A549 (cell line): ENCODE measurements around the gene ASIC2.

Source experiments
- BHLHE40 ChIP-seq: IDR thresholded peaks from 2 replicates; pipeline ENCODE4 v1.6.1; 2012; ENCODE audit warnings: low read depth, low read length, inconsistent platforms
- CEBPB ChIP-seq, 2 experiments: fragments of >200 bp in 1 of 2; sonication (Bioruptor Twin) in 1 of 2; formaldehyde crosslinking in 1 of 2; IDR thresholded peaks; 2 replicates each; pipeline ENCODE4 v1.6.1; 2012 to 2016
- FOSL2 ChIP-seq, 2 experiments: fragments of 450-650 bp in 1 of 2; fragments of >200 bp in 1 of 2; sonication (Bioruptor Twin) in 1 of 2; formaldehyde crosslinking; IDR thresholded peaks; 2 replicates each; pipeline versions ENCODE4 v1.5.0 to v1.6.1; 2016 to 2020; ENCODE audit warnings: mild to moderate bottlenecking in 1 of 2, moderate library complexity in 1 of 2
- HOXB5 ChIP-seq: fragments of 250-450 bp; sonication (Bioruptor Pico); IDR thresholded peaks from 2 replicates; pipeline ENCODE4 v1.5.0; 2020; ENCODE audit warnings: mild to moderate bottlenecking, moderate library complexity
- KDM5A ChIP-seq: fragments of 200-600 bp; sonication (generic); IDR thresholded peaks from 2 replicates; pipeline ENCODE4 v1.6.1; 2016; ENCODE audit warnings: antibody characterized with exemption, mild to moderate bottlenecking
- POLR2A ChIP-seq: IDR thresholded peaks from 2 replicates; pipeline ENCODE4 v1.6.1; 2012; ENCODE audit warnings: mild to moderate bottlenecking, low read length
- RAD21 ChIP-seq, 2 experiments: fragments of >200 bp in 1 of 2; sonication (Bioruptor Twin) in 1 of 2; formaldehyde crosslinking in 1 of 2; IDR thresholded peaks in 1 of 2; conservative IDR thresholded peaks in 1 of 2; 2 replicates in 1 of 2; 3 replicates in 1 of 2; pipeline ENCODE4 v1.6.1; 2012 to 2018; ENCODE audit warnings: inconsistent platforms in 1 of 2
- RNF2 ChIP-seq: fragments of 200-600 bp; sonication (generic); IDR thresholded peaks from 2 replicates; pipeline ENCODE4 v1.6.1; 2016; ENCODE audit warnings: low read depth, mild to moderate bottlenecking, antibody characterized with exemption, moderate library complexity, borderline replicate concordance
- TP53 ChIP-seq: fragments of 250-450 bp; sonication (Bioruptor Pico); IDR thresholded peaks from 2 replicates; pipeline ENCODE4 v1.5.0; 2021; ENCODE audit warnings: mild to moderate bottlenecking, moderate library complexity
- ZFP36 ChIP-seq: fragments of 450-650 bp; IDR thresholded peaks from 2 replicates; pipeline ENCODE4 v1.6.1; 2014; ENCODE audit warnings: borderline replicate concordance; ENCODE audit not compliant: partially characterized antibody
- TF ChIP-seq, protein P1 (sequence below): fragments of >200 bp; sonication (Bioruptor Twin); formaldehyde crosslinking; IDR thresholded peaks from 3 replicates; pipeline ENCODE4 v1.5.1; 2016
- TF ChIP-seq, protein P2 (sequence below): fragments of 250-450 bp; sonication (Bioruptor Pico); IDR thresholded peaks from 2 replicates; pipeline ENCODE4 v1.5.0; 2020; ENCODE audit warnings: low read depth, mild to moderate bottlenecking, moderate library complexity
- TF ChIP-seq, protein P3 (sequence below): IDR thresholded peaks from 2 replicates; pipeline ENCODE4 v1.6.1; 2012; ENCODE audit warnings: low read depth, borderline replicate concordance
- TF ChIP-seq, protein P4 (sequence below): IDR thresholded peaks from 2 replicates; pipeline ENCODE4 v1.6.1; 2012

DNA sequence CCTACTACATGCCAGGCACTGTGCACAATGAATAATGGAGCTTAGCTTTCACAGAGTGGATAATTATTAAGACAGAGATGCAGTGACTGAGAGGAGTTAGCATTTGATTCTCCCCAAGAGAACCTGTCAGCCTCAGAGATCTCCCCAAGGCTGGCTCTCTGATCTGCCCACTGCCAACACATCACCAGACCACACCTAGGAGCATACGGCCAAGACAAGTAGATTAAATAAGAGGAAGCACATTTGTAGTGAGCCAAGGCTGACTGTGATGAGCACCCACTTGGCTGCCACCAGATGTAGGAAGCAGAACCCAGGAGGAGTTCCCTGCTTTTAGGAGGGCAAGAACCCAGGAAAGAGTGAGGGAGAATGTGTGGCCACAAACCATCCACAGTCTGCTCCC lies 171.3 kb downstream of the ASIC2 start:
- TF ChIP-seq POLR2A: no peak
- TF ChIP-seq, protein P1, sequence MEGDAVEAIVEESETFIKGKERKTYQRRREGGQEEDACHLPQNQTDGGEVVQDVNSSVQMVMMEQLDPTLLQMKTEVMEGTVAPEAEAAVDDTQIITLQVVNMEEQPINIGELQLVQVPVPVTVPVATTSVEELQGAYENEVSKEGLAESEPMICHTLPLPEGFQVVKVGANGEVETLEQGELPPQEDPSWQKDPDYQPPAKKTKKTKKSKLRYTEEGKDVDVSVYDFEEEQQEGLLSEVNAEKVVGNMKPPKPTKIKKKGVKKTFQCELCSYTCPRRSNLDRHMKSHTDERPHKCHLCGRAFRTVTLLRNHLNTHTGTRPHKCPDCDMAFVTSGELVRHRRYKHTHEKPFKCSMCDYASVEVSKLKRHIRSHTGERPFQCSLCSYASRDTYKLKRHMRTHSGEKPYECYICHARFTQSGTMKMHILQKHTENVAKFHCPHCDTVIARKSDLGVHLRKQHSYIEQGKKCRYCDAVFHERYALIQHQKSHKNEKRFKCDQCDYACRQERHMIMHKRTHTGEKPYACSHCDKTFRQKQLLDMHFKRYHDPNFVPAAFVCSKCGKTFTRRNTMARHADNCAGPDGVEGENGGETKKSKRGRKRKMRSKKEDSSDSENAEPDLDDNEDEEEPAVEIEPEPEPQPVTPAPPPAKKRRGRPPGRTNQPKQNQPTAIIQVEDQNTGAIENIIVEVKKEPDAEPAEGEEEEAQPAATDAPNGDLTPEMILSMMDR: no peak
- TF ChIP-seq BHLHE40: no peak
- TF ChIP-seq, protein P2, sequence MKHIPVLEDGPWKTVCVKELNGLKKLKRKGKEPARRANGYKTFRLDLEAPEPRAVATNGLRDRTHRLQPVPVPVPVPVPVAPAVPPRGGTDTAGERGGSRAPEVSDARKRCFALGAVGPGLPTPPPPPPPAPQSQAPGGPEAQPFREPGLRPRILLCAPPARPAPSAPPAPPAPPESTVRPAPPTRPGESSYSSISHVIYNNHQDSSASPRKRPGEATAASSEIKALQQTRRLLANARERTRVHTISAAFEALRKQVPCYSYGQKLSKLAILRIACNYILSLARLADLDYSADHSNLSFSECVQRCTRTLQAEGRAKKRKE (CRISPR knock-in tag): no peak
- no peak for TF ChIP-seq TP53 (CRISPR knock-in tag)
- no peak for TF ChIP-seq KDM5A
- TF ChIP-seq ZFP36: no peak
- TF ChIP-seq, protein P3, sequence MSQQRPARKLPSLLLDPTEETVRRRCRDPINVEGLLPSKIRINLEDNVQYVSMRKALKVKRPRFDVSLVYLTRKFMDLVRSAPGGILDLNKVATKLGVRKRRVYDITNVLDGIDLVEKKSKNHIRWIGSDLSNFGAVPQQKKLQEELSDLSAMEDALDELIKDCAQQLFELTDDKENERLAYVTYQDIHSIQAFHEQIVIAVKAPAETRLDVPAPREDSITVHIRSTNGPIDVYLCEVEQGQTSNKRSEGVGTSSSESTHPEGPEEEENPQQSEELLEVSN: no peak
- no peak for TF ChIP-seq FOSL2 (IDR thresholded peaks at IDR 0.05)
- no peak for TF ChIP-seq FOSL2 (CRISPR knock-in tag; IDR thresholded peaks at IDR 0.05)
- TF ChIP-seq, protein P4, sequence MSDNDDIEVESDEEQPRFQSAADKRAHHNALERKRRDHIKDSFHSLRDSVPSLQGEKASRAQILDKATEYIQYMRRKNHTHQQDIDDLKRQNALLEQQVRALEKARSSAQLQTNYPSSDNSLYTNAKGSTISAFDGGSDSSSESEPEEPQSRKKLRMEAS: no peak
- TF ChIP-seq HOXB5: no peak
- TF ChIP-seq CEBPB (IDR thresholded peaks at IDR 0.05): no peak
- TF ChIP-seq RNF2: no peak
- TF ChIP-seq RAD21 (conservative IDR thresholded peaks at IDR 0.05 in 1 of 2, IDR thresholded peaks at IDR 0.05 in 1 of 2): no peak
